Loucy (cell line): ENCODE results near the gene ZNF592.

Source experiments
- CTCF ChIP-seq: fragments of 200-600 bp; sonication (generic); conservative IDR thresholded peaks from 2 replicates; pipeline ENCODE4 v1.5.1; 2014; ENCODE audit warnings: mild to moderate bottlenecking, antibody characterized with exemption, low read length
- EZH2phosphoT487 ChIP-seq: fragments of 200-600 bp; IDR thresholded peaks from 2 replicates; pipeline ENCODE4 v1.6.1; 2018; ENCODE audit warnings: antibody characterized with exemption, mild to moderate bottlenecking, moderate library complexity, borderline replicate concordance

- TF ChIP-seq CTCF (no peak), EZH2phosphoT487 (no peak)
These were observed 74.4 kb downstream of the ZNF592 start for GRCh38 chr15:84822653-84823281.
